IMR-90 (cell line): ENCODE data around the gene SLC25A22. TPM values are rescaled to one million over a fixed set of nuclear protein-coding genes. Genes with fewer than 3 reads are reported as not detected.

ENCODE experiments used
- ATAC-seq: fragments of 200-7000 bp; cut with Tn5 transposase; 2 replicates; pipeline ENCODE4 v1.9.1; 2020; ENCODE audit warnings: low read depth, mild to moderate bottlenecking, moderate library complexity
- BruUV-seq: library from RNA; stranded (reverse); fragments of 400-500 nt; replicated peaks from 2 replicates; lab custom pipeline; 2021; lab: Mats Ljungman, UMichigan
- CTCF ChIA-PET: fragments of 300-600 bp; formaldehyde crosslinking; extraction: SDS; loops from one replicate; lab custom pipeline; 2021; ENCODE audit warnings: antibody characterized with exemption; lab: Yijun Ruan, JAX
- POLR2A ChIA-PET: fragments of 300-600 bp; sonication (Branson Sonifier 250); formaldehyde crosslinking; loops from one replicate; lab custom pipeline; 2022; ENCODE audit warnings: antibody characterized with exemption; ENCODE audit not compliant: unreplicated experiment; lab: Charles Lee
- DNase-seq: peaks from one replicate; pipeline ENCODE4 v3.0.0; 2013
- H2AFZ ChIP-seq: replicated peaks from 2 replicates; pipeline ENCODE3; 2013; ENCODE audit warnings: low read length, mild to moderate bottlenecking; ENCODE audit not compliant: poor library complexity
- H2AK5ac ChIP-seq: 2 replicates; pipeline ENCODE4 v1.6.1; 2013; ENCODE audit warnings: low read depth, low read length, inconsistent platforms
- H2AK9ac ChIP-seq: replicated peaks from 2 replicates; pipeline ENCODE3; 2013; ENCODE audit warnings: mild to moderate bottlenecking, low read depth, low read length, moderate library complexity; ENCODE audit not compliant: poor library complexity
- H2BK120ac ChIP-seq: 2 replicates; pipeline ENCODE4 v1.6.1; 2013; ENCODE audit warnings: low read depth, low read length, inconsistent platforms
- H2BK15ac ChIP-seq: 3 replicates; pipeline ENCODE4 v1.6.1; 2013; ENCODE audit warnings: low read depth, low read length, inconsistent platforms
- H2BK20ac ChIP-seq: 2 replicates; pipeline ENCODE4 v1.6.1; 2013; ENCODE audit warnings: low read depth, mild to moderate bottlenecking, inconsistent platforms, low read length, moderate library complexity
- H2BK5ac ChIP-seq: 2 replicates; pipeline ENCODE4 v1.6.1; 2013; ENCODE audit warnings: mild to moderate bottlenecking, low read depth, low read length, inconsistent platforms; ENCODE audit not compliant: poor library complexity, severe bottlenecking
- H3K14ac ChIP-seq: replicated peaks from 2 replicates; pipeline ENCODE4 v1.6.1; 2013; ENCODE audit warnings: low read depth, low read length, inconsistent platforms
- H3K18ac ChIP-seq: 2 replicates; pipeline ENCODE4 v1.6.1; 2013; ENCODE audit warnings: low read depth, low read length, control low read depth
- H3K23ac ChIP-seq: 2 replicates; pipeline ENCODE4 v1.6.1; 2013; ENCODE audit warnings: low read depth, low read length, inconsistent platforms
- H3K27ac ChIP-seq: 2 replicates; pipeline ENCODE4 v1.5.1; 2013; ENCODE audit warnings: mild to moderate bottlenecking, control low read depth, low read length; ENCODE audit not compliant: insufficient read depth
- H3K27me3 ChIP-seq: 2 replicates; pipeline ENCODE4 v1.6.1; 2013; ENCODE audit warnings: low read length; ENCODE audit not compliant: control insufficient read depth, insufficient read depth
- H3K36me3 ChIP-seq: 2 replicates; pipeline ENCODE4 v1.6.1; 2013; ENCODE audit warnings: low read length, mixed read lengths; ENCODE audit not compliant: control insufficient read depth, insufficient read depth
- H3K4ac ChIP-seq: 2 replicates; pipeline ENCODE4 v1.6.1; 2013; ENCODE audit warnings: low read depth, low read length, inconsistent platforms
- H3K4me1 ChIP-seq: 2 replicates; pipeline ENCODE4 v1.6.1; 2013; ENCODE audit warnings: low read length, mixed read lengths; ENCODE audit not compliant: control insufficient read depth, insufficient read depth
- H3K4me2 ChIP-seq: 2 replicates; pipeline ENCODE4 v1.6.1; 2013; ENCODE audit warnings: low read depth, mild to moderate bottlenecking, control low read depth, low read length, moderate library complexity
- H3K4me3 ChIP-seq: 2 replicates; pipeline ENCODE4 v1.5.1; 2013; ENCODE audit warnings: low read depth, mild to moderate bottlenecking, control low read depth, low read length, moderate library complexity; ENCODE audit not compliant: insufficient read depth
- H3K56ac ChIP-seq: 2 replicates; pipeline ENCODE4 v1.6.1; 2013; ENCODE audit warnings: low read length, inconsistent platforms; ENCODE audit not compliant: insufficient read depth; ENCODE audit errors: extremely low read depth
- H3K79me1 ChIP-seq, 2 experiments: 2 replicates each; pipeline ENCODE4 v1.6.1; 2013; ENCODE audit warnings: low read length in 2 of 2, inconsistent platforms in 1 of 2, low read depth in 1 of 2
- H3K9ac ChIP-seq: 2 replicates; pipeline ENCODE4 v1.6.1; 2013; ENCODE audit warnings: low read depth, low read length, control low read depth
- H3K9me1 ChIP-seq: 2 replicates; pipeline ENCODE4 v1.6.1; 2013; ENCODE audit warnings: low read length, inconsistent platforms; ENCODE audit not compliant: insufficient read depth
- H3K9me3 ChIP-seq: 2 replicates; pipeline ENCODE4 v1.6.1; 2013; ENCODE audit warnings: low read length; ENCODE audit not compliant: control insufficient read depth, insufficient read depth
- H4K20me1 ChIP-seq: 2 replicates; pipeline ENCODE4 v1.6.1; 2013; ENCODE audit warnings: low read length, inconsistent platforms; ENCODE audit not compliant: insufficient read depth
- H4K5ac ChIP-seq: 2 replicates; pipeline ENCODE4 v1.6.1; 2013; ENCODE audit warnings: mild to moderate bottlenecking, low read depth, low read length, control low read depth
- H4K8ac ChIP-seq, 2 experiments: 2 replicates each; pipeline ENCODE4 v1.6.1; 2013; ENCODE audit warnings: low read depth in 2 of 2, low read length in 2 of 2, control low read depth in 1 of 2, inconsistent platforms in 1 of 2
- H4K91ac ChIP-seq: 2 replicates; pipeline ENCODE4 v1.6.1; 2013; ENCODE audit warnings: low read depth, low read length, inconsistent platforms; ENCODE audit not compliant: insufficient read depth
- MAZ ChIP-seq: IDR thresholded peaks from 2 replicates; pipeline ENCODE4 v1.6.1; 2012; ENCODE audit warnings: low read depth, mild to moderate bottlenecking, low read length, improper control_type of control experiment, moderate library complexity, borderline replicate concordance
- POLR2A ChIP-seq: IDR thresholded peaks from 2 replicates; pipeline ENCODE4 v1.6.1; 2012; ENCODE audit warnings: mild to moderate bottlenecking, low read depth, low read length
- RAD21 ChIP-seq: IDR thresholded peaks from 2 replicates; pipeline ENCODE4 v1.6.1; 2012; ENCODE audit warnings: low read length, improper control_type of control experiment
- WGBS, 2 experiments: methylation state at CpG; one replicate each; pipeline versions ENCODE4 v1.1.5 to v1.1.7; 2013; ENCODE audit warnings: missing lambda C conversion rate in 2 of 2; ENCODE audit not compliant: insufficient read length in 1 of 2; ENCODE audit errors: extremely low coverage in 2 of 2; 5-methylcytosine and 5-hydroxymethylcytosine counted together
- dilution Hi-C: fragments of 300-500 bp; cut with HindIII; formaldehyde crosslinking; loops from one replicate; pipeline ENCODE4 v1.14.3; 2018; ENCODE audit warnings: low sequenced_read_pairs; ENCODE audit not compliant: unreplicated experiment
- in situ Hi-C: fragments of 300-500 bp; cut with MboI; formaldehyde crosslinking; loops from 3 replicates; pipeline ENCODE4 v1.14.3; 2019; ENCODE audit warnings: low sequenced_read_pairs, inconsistent platforms, mixed read lengths
- intact Hi-C: fragments of 100-400 bp; cut with micrococcal nuclease; formaldehyde crosslinking; loops from 2 replicates; pipeline ENCODE4 v1.10.0; 2022
- polyA plus RNA-seq, 3 experiments: library from polyadenylated mRNA; depleted of rRNA; stranded (reverse); fragments of >200 nt; gene quantifications; 2 replicates each; pipeline ENCODE4 v1.2.3, GENCODE V29; 2012; ENCODE audit warnings: low replicate concordance in 1 of 3
- total RNA-seq: library from RNA; depleted of rRNA; stranded (reverse); fragments of >200 nt; gene quantifications from 2 replicates; pipeline ENCODE4 v1.2.3, GENCODE V29; 2012
- TF ChIP-seq, protein P1 (sequence below): fragments of 150-350 bp; IDR thresholded peaks from 2 replicates; pipeline ENCODE4 v1.6.1; 2016; ENCODE audit warnings: low read depth, mild to moderate bottlenecking, low read length, moderate library complexity, borderline replicate concordance

Gene SLC25A22
- total and polyA plus RNA-seq, 2 of the 4 experiments (the other 2 are of a cell fraction) = 8.2 to 41.3 TPM

DNA sequence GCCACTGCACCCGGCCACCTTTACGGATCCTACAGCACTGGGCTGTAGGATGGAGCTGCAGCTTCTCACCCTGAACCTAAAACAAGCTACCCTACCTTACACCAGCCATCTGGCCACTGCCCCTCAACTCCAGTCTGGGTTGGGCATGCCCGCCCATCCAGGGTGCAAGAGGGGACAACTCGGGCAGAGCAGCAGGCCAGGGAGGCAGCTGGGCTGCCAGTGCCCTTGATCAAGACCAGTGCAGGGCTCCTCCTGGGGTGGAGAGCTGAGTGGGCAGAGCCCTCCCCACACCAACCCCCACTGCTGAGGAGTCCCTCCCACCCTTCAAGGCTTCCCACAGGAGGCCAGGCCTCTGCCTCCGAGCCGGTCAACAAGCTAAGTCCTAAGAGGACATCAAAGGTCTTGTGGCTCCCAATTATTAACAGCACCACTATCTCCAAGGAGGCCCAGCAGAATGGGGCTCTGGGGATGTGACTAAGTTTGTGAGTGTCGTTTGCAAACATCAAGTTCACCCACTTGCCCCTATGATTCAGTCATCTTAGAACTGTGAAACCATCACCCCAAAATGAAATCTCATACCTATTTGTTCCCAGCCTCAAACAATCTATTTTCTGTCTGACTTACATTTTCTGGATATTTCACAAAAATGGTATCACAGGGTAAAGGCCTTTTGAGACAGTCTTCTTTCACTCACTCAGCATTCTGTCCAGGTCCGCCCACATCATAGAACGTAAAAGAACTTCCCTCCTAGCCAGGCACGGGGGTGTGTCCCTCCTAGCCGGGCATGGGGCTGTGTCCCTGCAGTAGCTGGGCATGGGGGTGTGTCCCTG, 31.8 kb downstream of the SLC25A22 start:
- ChIA-PET POLR2A (no interaction called here), CTCF (no interaction called here)
- H2BK15ac ChIP-seq = no peak overlapping the region
- H4K8ac ChIP-seq = no peak overlapping the region
- H3K79me1 ChIP-seq = peaks cover 5 to 55% of the 10 kb centered on the region in 2 experiments
- no peak overlapping the region for H4K91ac ChIP-seq
- H3K27me3 ChIP-seq = no peaks in the 10 kb centered on the region
- H3K36me3 ChIP-seq = peaks cover 64% of the 10 kb centered on the region
- dilution Hi-C loops = no loop called here
- no peak overlapping the region for H3K4me3 ChIP-seq
- H3K56ac ChIP-seq = no peak overlapping the region
- H4K20me1 ChIP-seq = peaks cover 52% of the 10 kb centered on the region
- H2AK5ac ChIP-seq = no peak overlapping the region
- no peak overlapping the region for H2BK120ac ChIP-seq
- H2BK20ac ChIP-seq = no peak overlapping the region
- ATAC-seq (no peak), DNase-seq (no peak)
- H3K23ac ChIP-seq = no peak overlapping the region
- H3K9me3 ChIP-seq = no peaks in the 10 kb centered on the region
- peaks cover 5% of the 10 kb centered on the region for H3K4me1 ChIP-seq
- no peak overlapping the region for H3K18ac ChIP-seq
- no TSS peak for BruUV-seq
- intact Hi-C loops = no loop called here
- H2AK9ac ChIP-seq = no peak overlapping the region
- WGBS, 2 experiments = no CpG with 5 or more reads among the region's 11 CpGs
- H3K14ac ChIP-seq = no peak overlapping the region
- TF ChIP-seq, protein P1, sequence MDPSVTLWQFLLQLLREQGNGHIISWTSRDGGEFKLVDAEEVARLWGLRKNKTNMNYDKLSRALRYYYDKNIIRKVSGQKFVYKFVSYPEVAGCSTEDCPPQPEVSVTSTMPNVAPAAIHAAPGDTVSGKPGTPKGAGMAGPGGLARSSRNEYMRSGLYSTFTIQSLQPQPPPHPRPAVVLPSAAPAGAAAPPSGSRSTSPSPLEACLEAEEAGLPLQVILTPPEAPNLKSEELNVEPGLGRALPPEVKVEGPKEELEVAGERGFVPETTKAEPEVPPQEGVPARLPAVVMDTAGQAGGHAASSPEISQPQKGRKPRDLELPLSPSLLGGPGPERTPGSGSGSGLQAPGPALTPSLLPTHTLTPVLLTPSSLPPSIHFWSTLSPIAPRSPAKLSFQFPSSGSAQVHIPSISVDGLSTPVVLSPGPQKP = no peak
- TF ChIP-seq RAD21 (no peak), POLR2A (no peak), MAZ (no peak)
- no peak overlapping the region for H3K4ac ChIP-seq
- H3K27ac ChIP-seq = no peak overlapping the region
- no peak overlapping the region for H4K5ac ChIP-seq
- no peak overlapping the region for H2BK5ac ChIP-seq
- H3K9me1 ChIP-seq = peaks cover 3% of the 10 kb centered on the region; the same call in 1 of the 2 replicates
- in situ Hi-C loops = no loop called here
- peak overlapping the region; percentile 52 for H2AFZ ChIP-seq
- H3K4me2 ChIP-seq = no peak overlapping the region
- no peak overlapping the region for H3K9ac ChIP-seq
